GM18520 (cell line): ENCODE results near the gene ARL5A.
A peak's percentile ranks its signal among the peaks of the same experiment; 100 is the strongest.
"Not testable (repeated sequence)": the region's sequence is repeated elsewhere in the genome, so short reads cannot be mapped to it uniquely, and the experiment has no call there.

ENCODE experiments used
- ATAC-seq: cut with Tn5 transposase; IDR thresholded peaks from one replicate; pipeline ENCODE4 v1.9.1; 2021; ENCODE audit not compliant: unreplicated experiment

Gene ARL5A

DNA sequence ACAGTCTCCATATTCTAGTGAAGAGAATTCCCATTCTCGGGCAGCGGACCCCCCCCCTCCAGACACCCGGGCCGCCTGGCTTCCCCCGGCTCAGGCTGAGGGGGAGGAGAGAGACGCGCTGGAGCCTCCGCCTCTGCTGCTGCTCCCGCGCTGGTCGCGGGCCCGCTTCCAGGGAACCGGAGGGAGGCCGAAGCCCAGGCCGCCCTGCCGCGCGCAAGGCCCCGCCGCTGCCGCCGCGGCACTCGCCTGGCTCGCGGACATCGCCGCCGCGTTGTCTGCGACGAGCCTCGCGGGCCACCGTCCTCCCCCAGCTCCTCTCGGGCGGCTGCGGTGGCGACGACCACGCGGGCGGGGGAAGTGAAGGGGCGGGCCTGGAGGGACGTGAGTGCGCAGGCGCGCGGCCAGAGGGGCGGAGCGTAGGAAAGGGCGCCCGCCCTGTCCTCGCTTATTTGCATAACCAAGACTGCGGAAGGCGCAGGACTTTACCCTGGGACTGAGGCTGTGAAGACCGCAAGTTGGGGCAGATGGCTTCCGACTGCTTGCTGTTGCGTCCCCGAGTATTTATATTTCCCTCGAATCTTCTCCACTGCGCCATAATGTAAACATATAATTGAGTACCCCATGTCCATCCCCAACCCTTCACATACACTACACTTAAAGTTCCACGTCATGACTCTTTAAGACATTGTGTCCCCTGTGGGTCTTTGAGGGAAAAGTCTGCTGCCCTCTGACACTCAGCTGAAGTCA is at the start of gene ARL5A:
Gene ARL5A, minus strand, starts transcription at position 279 of the 747 bp plus-strand sequence. Its CDS starts 245 bp downstream, at position 34.
- ATAC-seq = peak; percentile 91

- ATAC-seq = not testable (repeated sequence)
Observed at GRCh38 chr2:151875631-151876030, 47.4 kb upstream of the ARL5A start.

DNA sequence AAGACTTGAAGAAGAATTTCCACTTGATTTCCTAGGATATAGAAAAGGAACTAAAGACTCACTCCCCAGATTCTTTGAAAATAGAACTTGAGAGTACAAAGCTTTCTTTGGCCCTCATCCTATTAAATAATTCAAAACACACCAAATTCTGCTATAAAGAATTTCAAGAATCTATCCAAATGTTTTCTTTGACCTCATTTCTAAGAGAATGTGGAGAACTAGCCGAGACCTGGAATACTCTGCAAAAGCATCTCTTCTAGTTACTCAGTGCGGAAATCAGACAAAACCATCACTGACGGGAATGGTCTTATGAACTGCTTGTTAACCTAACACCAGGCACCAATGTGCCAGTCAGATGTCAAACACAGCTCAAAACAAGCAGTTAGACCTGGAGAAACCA is 44.2 kb upstream of the ARL5A start:
- ATAC-seq = no peak

DNA sequence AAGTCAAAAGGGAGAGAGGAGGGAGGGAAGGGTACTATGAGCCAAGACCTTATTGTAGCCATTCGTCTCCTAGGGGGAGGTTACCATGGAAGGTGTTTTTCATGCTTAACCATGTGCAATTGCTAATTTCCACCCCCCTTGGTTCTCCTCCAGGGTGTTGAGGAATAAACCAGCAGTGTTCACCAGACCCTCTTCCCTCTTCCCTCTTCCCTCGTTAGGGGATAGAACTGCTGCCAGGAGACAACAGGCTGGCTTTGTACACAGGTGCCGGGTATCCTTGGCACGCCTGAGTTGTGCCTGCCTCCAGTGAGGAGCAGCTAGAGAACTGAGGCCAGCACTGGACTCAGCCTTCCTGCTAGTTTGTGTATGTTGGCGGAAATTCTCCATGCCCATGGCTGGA is 41.1 kb upstream of the ARL5A start:
- ATAC-seq = no peak

DNA sequence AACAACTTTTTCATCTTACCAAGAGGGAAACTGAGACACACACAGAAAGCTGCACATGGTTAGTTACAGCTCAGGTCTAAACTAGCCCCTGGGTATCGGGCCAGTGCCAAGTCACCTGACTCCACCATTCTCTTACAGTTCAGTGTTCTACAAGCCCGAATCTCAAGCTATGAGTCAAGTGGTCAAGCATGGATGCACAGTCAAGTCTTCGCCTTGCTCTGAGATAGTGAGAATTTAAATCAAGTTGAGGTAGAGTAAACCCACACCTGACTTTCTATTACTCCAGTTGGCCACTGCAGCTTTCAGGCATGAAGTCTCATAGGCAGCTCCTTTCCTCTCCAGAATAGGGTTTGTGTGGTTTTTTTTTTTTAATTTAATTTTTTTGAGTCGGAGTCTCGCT is 34.5 kb upstream of the ARL5A start:
- peak; percentile 100 for ATAC-seq

DNA sequence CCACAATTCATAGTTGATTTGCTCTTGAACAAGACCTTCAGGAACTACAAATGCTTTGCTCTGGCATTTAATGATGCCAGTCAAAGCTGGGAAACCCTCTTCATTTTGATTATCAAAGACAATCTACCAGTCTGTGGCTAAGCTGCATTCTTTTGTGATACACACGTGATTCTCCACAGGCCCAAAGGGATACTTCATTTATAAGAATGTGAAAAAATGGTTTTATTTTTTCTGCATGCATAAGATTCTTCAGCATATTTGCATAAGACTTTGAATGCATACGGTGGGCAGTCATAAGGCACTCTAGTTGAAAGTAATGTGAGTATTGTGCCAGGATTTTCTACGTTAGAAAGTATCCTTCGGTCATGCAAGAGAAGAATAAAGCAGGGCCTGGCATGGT is 33.0 kb upstream of the ARL5A start:
- no peak for ATAC-seq

GRCh38 chr2:151860613-151861146 is 32.5 kb upstream of the ARL5A start:
- no peak for ATAC-seq

DNA sequence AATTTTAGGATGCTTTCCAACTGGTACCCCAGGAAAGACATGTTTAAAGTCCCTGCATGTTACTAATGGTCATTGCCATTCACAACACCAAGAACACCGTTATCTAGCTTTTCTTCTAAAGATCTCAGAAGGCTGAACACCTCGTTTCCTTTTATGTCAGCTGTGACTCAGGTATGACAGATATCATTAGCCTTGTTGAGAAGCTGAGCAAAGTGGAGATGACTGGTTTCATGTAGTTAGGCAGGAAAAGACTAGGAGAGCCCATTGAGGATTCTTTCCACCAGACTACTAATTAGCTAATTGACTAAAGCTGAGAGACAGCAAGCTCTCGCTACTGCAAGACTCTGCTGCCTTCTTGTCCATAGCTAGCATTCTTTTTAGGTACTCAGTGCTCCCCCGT is 32.0 kb upstream of the ARL5A start:
- ATAC-seq = no peak

GRCh38 chr2:151857650-151858049 is 29.4 kb upstream of the ARL5A start:
- ATAC-seq = no peak

DNA sequence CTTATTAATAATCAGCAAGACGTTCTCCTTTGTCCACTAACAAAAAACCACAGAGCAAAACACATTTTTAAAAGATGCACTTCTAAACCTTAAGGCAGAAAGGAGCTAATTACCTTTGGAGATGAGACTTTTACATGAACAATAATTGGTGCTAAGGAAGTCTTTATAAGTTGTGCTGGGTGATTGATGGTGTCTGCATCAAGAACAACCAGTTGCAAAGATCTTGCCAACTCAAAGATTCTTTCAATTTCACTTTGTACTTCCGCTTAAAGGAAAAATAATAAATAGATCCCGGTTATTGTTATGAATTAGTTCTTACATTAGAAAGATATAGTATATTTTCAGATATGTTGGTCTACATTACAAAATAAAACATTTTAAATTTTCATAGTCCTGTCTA is 26.9 kb upstream of the ARL5A start:
- no peak for ATAC-seq

GRCh38 chr2:151853070-151853758 is 25.0 kb upstream of the ARL5A start:
- ATAC-seq = no peak

DNA sequence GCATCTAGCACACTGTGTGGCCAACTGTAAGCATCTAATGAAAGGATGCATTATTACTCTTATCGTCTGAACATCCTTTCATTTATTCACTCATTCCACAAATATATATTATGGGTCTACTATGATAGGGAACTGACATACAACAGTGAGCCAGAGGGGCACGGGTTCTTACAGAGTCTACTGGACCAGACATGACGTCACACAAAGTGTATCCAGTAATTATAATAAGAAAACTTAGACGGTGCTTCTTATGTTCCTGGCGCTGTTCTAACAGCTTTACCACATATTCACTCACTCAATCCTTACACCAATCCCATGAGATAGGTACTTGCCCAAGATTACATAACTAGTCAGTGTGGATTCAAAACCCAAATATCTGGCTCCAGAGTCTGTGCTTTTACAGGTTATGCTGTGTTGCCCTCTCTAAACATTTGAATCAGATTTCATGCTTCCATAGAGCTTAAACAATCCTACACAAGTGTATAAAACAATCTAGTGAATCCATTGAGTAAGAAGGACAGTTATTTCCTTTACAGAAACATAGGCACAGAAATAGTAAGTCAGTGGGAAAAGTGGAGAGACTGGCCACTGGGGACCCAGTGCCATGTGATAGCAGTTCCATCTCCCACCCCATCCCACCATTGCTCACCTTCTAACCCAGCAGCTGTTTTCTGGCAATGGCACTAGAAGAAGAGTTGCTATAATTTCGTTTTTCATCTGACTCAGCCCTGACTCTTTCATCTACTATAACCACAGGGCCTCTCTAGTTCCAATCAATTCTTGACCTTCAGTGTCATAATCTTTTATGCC is 24.2 kb upstream of the ARL5A start:
- ATAC-seq = no peak

DNA sequence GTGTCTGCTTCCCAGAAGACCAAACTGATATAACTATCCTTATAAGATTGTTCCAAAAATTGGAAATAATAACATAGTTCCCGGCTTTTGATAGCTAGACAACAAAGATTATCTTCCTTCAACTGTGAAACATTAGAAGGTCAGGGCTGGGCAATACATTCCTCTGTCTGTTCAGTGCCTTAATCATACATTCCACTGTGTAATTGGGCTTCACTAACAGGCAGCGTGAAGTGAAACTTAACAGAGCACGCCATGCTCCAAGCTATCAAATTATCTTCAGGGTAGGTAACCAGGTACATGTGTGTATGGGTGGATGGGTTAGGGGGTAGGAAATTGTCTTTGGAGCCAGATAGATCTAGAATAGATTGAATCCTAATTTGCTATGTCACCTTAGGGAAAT is 23.5 kb upstream of the ARL5A start:
- no peak for ATAC-seq

DNA sequence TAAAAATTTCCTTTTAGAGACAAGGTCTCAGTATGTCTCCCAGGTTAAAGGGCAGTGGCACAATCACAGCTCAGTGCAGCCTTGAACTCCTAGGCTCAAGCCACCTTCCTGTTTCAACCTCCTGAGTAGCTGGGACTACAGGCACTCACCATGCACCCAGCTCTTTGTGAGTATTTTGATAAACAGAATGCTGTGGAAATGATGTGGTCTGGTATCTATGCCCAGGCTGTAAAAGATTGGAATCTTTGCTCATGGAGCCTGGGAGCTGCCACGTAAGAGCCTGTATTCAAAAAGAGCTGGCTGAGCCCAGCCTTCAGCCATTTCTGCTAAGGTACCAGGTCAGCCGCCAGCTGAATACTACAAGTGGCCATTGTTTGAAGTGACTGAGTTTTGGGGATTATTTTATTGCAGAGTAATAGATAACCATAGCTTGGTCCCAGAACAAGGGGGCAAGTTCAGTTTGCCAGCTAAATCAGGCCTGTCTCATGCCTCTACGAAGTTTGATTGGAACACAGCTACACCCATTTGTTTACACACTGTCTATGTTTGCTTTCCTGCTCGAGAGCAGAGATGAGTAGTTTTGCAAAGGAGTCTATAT is 21.3 kb upstream of the ARL5A start:
- no peak for ATAC-seq

GRCh38 chr2:151845884-151846283 is 17.7 kb upstream of the ARL5A start:
- peak; percentile 37 for ATAC-seq

- no peak for ATAC-seq
Observed at GRCh38 chr2:151845481-151845880, 17.3 kb upstream of the ARL5A start.

DNA sequence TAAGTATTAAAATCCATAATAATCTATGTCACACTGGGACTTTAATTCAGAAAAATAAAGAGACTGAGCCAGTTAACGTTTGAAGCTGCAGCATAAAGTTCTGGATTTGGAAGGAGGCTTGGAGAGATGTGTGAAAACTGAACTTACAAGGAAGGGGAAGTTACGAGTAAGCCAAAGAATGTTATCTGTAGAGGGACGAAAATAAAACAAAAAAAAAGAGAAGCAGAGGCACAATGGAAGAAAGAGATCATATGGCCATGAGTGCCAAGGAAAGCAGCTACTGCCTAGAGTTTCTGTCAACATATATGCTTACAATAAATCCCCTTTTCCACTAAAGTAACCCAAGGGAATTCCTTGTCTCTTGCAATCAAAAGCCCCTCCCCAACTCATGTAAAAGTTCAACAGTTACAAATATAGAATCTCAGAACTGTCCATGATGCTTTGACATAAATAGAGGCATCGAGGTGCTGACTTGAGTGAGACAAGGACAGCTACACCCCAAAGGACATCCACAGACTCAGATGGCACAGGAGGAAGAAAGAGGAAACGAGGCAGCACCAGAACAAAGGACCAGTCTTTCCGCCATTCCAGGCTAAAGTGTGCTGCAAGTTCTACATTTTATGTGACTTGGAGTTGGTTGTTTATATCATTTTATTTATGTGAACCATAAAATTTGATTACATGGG is 16.1 kb upstream of the ARL5A start:
- ATAC-seq = no peak

GRCh38 chr2:151843691-151844061 is 15.5 kb upstream of the ARL5A start:
- ATAC-seq = no peak

DNA sequence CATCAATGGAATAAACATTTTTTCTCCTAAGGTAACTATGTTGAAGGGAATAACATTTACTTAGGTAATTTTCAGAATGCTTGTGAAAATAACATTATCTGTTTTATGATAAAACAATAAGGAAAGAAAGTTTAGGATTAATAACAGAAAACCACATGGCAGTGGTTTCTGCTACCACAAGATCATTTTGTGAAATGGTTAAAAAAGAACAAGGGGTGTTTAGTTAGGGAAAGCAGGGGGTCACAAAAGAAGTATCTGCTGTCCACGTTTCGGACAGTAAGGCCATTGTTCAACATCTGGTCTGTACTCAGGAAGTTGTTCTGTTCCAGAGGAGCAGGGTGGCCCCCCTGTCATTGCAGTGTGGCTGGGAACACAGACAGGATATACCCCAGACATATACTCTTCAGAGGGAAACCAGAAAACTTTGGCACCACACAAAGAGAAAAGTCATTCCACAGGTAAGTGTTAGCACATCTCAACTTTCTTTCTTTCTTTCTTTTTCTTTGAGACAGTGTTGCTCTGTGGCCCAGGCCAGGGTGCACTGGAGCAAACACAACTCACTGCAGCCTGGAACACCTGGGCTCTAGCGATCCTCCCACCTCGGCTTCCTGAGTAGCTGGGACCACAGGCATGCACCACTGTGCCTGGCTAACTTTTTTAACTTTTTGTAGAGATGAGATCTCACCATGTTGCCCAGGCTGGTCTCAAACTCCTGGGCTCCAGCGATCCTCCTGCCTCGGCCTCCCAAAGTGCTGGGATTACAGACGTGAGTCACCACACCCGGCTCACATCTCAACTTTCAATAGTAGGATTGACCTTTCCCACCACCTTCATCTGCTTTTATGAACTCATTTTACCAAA is 14.8 kb upstream of the ARL5A start:
- ATAC-seq = no peak

DNA sequence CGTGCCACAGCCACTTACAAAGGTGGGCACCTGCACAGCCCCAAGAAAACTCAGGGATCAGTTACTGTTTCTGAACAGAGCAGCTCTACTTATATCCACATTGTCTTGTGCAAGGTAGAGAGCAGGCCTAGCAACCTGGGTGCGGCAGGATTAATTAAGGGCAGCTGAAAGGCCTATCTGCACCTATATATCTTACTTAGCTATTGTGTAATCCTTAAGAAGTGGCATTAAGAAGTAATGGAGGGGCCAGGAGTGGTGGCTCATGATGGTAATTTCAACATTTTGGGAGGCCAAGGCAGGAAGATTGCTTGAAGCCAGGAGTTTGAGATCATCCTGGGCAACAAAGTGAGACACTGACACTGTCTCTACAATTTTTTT is 12.8 kb upstream of the ARL5A start:
- no peak for ATAC-seq
